Suprapubic skin (tissue), 4 donors: Measurements from ENCODE around the gene TRIP4. TPM values are rescaled to one million over a fixed set of nuclear protein-coding genes. Genes with fewer than 3 reads are reported as not detected.
A peak's percentile ranks its signal among the peaks of the same experiment; 100 is the strongest.
"Not testable (repeated sequence)": the region's sequence is repeated elsewhere in the genome, so short reads cannot be mapped to it uniquely, and the experiment has no call there.

Experiments used
- DNase-seq, 2 donors: peaks; one replicate each; pipeline ENCODE4 v3.0.0-alpha.2; 2019; ENCODE audit warnings: low spot score in 2 of 2
- H3K27ac ChIP-seq: fragments of 200-600 bp; sonication (generic); one replicate; pipeline ENCODE4 v1.5.1; 2019
- H3K27me3 ChIP-seq: fragments of 200-600 bp; sonication (generic); one replicate; pipeline ENCODE4 v1.5.1; 2019
- H3K36me3 ChIP-seq: fragments of 200-600 bp; sonication (generic); one replicate; pipeline ENCODE4 v1.5.1; 2019
- H3K4me1 ChIP-seq: fragments of 200-600 bp; sonication (generic); one replicate; pipeline ENCODE4 v1.5.1; 2019
- H3K4me3 ChIP-seq: fragments of 200-600 bp; sonication (generic); one replicate; pipeline ENCODE4 v1.5.1; 2019; ENCODE audit warnings: mild to moderate bottlenecking
- H3K9me3 ChIP-seq: fragments of 200-600 bp; sonication (generic); one replicate; pipeline ENCODE4 v1.5.1; 2019
- EP300 ChIP-seq: sonication (generic); formaldehyde crosslinking; IDR thresholded peaks from one replicate; pipeline ENCODE4 v1.6.1; 2017; ENCODE audit warnings: antibody characterized with exemption
- POLR2A ChIP-seq, 2 donors: fragments of 450-650 bp; IDR thresholded peaks; one replicate each; pipeline ENCODE4 v1.6.1; 2017; ENCODE audit warnings: antibody characterized with exemption in 2 of 2, mild to moderate bottlenecking in 2 of 2, moderate library complexity in 2 of 2
- POLR2AphosphoS5 ChIP-seq, 3 donors: sonication (generic); formaldehyde crosslinking; IDR thresholded peaks; one replicate each; pipeline ENCODE4 v1.6.1; 2017; ENCODE audit warnings: antibody characterized with exemption in 3 of 3
- WGBS: methylation state at CpG from one replicate; pipeline ENCODE4 v1.1.5; 2018; 5-methylcytosine and 5-hydroxymethylcytosine counted together
- total RNA-seq, 4 donors: library from RNA; depleted of rRNA; stranded (reverse); fragments of >200 nt; gene quantifications; one replicate each; pipeline ENCODE4 v1.1.0, GENCODE V29; 2016
- TF ChIP-seq, protein P1 (sequence below), 2 donors: fragments of 200-600 bp in 1 of 2; fragments of 450-650 bp in 1 of 2; sonication (generic) in 1 of 2; IDR thresholded peaks; one replicate each; pipeline ENCODE4 v1.5.1; 2016 to 2019; ENCODE audit warnings: antibody characterized with exemption in 2 of 2, mild to moderate bottlenecking in 1 of 2, moderate library complexity in 1 of 2

Gene TRIP4
- total RNA-seq, 4 donors from 2014 or later = 8.3 to 22.2 (median 13.0) TPM

DNA sequence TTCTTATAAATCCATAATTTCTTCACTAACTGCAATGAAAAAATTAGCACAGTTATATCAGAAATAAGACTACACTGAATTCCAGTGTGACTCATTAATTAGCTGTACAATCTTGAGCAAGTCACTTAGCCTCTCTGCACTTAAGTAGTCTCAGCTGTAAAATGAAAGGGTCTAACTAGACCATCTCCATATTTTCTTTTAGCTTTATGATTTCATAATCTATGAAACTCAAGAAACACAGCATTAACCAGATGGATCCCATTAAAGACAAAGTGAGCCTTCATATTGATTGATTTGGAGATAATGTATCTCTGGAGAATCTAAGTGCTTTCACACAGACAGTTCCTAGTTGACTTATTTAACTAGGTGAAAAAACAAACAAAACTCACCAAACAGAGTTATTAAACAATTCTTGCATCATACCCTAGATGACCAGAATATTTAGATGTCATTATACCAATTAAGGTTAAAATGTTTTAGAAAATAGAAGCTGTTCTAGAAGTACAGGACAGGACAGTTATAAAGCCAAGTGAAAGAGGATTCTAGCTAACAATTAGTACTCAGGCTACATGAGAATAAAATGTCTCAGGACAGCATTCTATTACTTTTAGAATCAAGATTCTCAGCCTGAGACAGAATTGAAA lies 42.9 kb upstream of the TRIP4 start:
- Histone ChIP-seq H3K27ac (peak overlapping the region; percentile 24), H3K36me3 (peaks cover 14% of the 10 kb centered on the region), H3K9me3 (no peaks in the 10 kb centered on the region), H3K4me1 (peaks cover 22% of the 10 kb centered on the region), H3K27me3 (no peaks in the 10 kb centered on the region), H3K4me3 (no peak overlapping the region)
- TF ChIP-seq EP300 (no peak), POLR2A (IDR thresholded peaks at IDR 0.05) (no peak), POLR2AphosphoS5 (IDR thresholded peaks at IDR 0.05) (no peak)
- TF ChIP-seq, protein P1, sequence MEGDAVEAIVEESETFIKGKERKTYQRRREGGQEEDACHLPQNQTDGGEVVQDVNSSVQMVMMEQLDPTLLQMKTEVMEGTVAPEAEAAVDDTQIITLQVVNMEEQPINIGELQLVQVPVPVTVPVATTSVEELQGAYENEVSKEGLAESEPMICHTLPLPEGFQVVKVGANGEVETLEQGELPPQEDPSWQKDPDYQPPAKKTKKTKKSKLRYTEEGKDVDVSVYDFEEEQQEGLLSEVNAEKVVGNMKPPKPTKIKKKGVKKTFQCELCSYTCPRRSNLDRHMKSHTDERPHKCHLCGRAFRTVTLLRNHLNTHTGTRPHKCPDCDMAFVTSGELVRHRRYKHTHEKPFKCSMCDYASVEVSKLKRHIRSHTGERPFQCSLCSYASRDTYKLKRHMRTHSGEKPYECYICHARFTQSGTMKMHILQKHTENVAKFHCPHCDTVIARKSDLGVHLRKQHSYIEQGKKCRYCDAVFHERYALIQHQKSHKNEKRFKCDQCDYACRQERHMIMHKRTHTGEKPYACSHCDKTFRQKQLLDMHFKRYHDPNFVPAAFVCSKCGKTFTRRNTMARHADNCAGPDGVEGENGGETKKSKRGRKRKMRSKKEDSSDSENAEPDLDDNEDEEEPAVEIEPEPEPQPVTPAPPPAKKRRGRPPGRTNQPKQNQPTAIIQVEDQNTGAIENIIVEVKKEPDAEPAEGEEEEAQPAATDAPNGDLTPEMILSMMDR (IDR thresholded peaks at IDR 0.05) = no peak
- no peak for DNase-seq

GRCh38 chr15:64346242-64346641 lies 41.4 kb upstream of the TRIP4 start:
- WGBS = 96% methylated on average over 6 of the region's 6 CpGs
- Histone ChIP-seq H3K36me3 (peaks cover 14% of the 10 kb centered on the region), H3K4me1 (peaks cover 22% of the 10 kb centered on the region)
- not testable (repeated sequence) for H3K27me3 ChIP-seq, H3K4me3 ChIP-seq, H3K9me3 ChIP-seq, H3K27ac ChIP-seq, DNase-seq

DNA sequence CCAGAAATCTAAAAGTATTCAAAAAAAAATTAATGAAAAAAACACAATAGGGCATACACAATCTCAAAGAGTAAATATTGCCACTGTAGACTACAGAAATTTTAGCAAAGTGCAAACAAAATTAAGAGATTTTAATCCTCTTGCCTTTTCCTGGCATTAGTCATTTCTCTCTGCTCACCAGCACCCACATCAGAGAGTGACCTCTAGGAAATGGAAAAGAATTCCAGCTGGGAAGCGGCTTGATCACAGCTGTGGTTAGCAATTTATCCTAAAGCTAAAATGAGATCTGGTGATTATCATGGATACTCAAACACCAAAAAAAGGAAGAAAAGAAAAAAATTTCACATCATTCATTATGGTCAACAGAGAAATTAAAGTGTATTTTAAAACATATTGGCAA lies 39.2 kb upstream of the TRIP4 start:
- 86% methylated on average over 1 of the region's 1 CpG for WGBS
- Histone ChIP-seq H3K36me3 (peaks cover 9% of the 10 kb centered on the region), H3K27me3 (no peaks in the 10 kb centered on the region), H3K9me3 (no peaks in the 10 kb centered on the region), H3K4me3 (no peak overlapping the region), H3K27ac (no peak overlapping the region), H3K4me1 (peaks cover 24% of the 10 kb centered on the region)
- DNase-seq = no peak
- TF ChIP-seq POLR2A (IDR thresholded peaks at IDR 0.05) = no peak
- TF ChIP-seq, protein P1 (IDR thresholded peaks at IDR 0.05) = no peak
- TF ChIP-seq EP300 = no peak
- TF ChIP-seq POLR2AphosphoS5 (IDR thresholded peaks at IDR 0.05) = no peak

- Histone ChIP-seq H3K27ac (no peak overlapping the region), H3K27me3 (no peaks in the 10 kb centered on the region), H3K9me3 (no peaks in the 10 kb centered on the region), H3K36me3 (peaks cover 9% of the 10 kb centered on the region), H3K4me1 (peaks cover 17% of the 10 kb centered on the region), H3K4me3 (no peak overlapping the region)
- no peak for TF ChIP-seq EP300
- TF ChIP-seq, protein P1 (IDR thresholded peaks at IDR 0.05) = no peak
- no peak for TF ChIP-seq POLR2A (IDR thresholded peaks at IDR 0.05)
- no peak for TF ChIP-seq POLR2AphosphoS5 (IDR thresholded peaks at IDR 0.05)
- DNase-seq = no peak
- WGBS = 84% methylated on average over 2 of the region's 2 CpGs
These were observed 38.3 kb upstream of the TRIP4 start for GRCh38 chr15:64349375-64349774.

GRCh38 chr15:64351265-64351664 lies 36.4 kb upstream of the TRIP4 start:
- Histone ChIP-seq H3K27ac (no peak overlapping the region), H3K4me1 (peaks cover 14% of the 10 kb centered on the region), H3K9me3 (no peaks in the 10 kb centered on the region), H3K27me3 (no peaks in the 10 kb centered on the region), H3K36me3 (peaks cover 9% of the 10 kb centered on the region), H3K4me3 (no peak overlapping the region)
- TF ChIP-seq POLR2A (IDR thresholded peaks at IDR 0.05) (no peak), EP300 (no peak), POLR2AphosphoS5 (IDR thresholded peaks at IDR 0.05) (no peak)
- TF ChIP-seq, protein P1 (IDR thresholded peaks at IDR 0.05) = no peak
- no peak for DNase-seq
- 84% methylated on average over 7 of the region's 7 CpGs for WGBS
